ENCODE measurements around the gene POR. TPM values are rescaled to one million over a fixed set of nuclear protein-coding genes. Genes with fewer than 3 reads are reported as not detected.

POR gene
- total and polyA plus RNA-seq, 12 donors = 268 to 1,301 (median 597) TPM

GRCh38 chr7:75891815-75892411 is 23.0 kb upstream of the POR start:
- Histone ChIP-seq H3K9me3 (replicated peaks in 1 of 3) (no peaks in the 10 kb centered on the region), H3K27me3 (no peaks in the 10 kb centered on the region), H3K36me3 (replicated peaks in 1 of 2) (peaks cover 0 to 17% of the 10 kb centered on the region in 2 donors), H3K4me1 (replicated peaks in 1 of 2) (peaks cover 9 to 38% of the 10 kb centered on the region in 2 donors), H3K27ac (peak overlapping the region in 2 of 5 donors; percentile 44 to 54), H3K4me3 (no peak overlapping the region)
- intact Hi-C loops (cut with DNase I) = no loop called here
- no peak for DNase-seq
- TF ChIP-seq CTCF (IDR thresholded peaks at IDR 0.05) (no peak), POLR2A (IDR thresholded peaks at IDR 0.05) (no peak)
- 87 to 96% (median 92%) methylated on average over 7 of the region's 7 CpGs for WGBS, 4 donors

- 60 to 69% (median 67%) methylated on average over 15 of the region's 15 CpGs for WGBS, 4 donors
- Histone ChIP-seq H3K36me3 (replicated peaks in 1 of 2) (peaks cover 0 to 8% of the 10 kb centered on the region in 2 donors), H3K27me3 (no peaks in the 10 kb centered on the region), H3K4me1 (replicated peaks in 1 of 2) (peaks cover 12 to 42% of the 10 kb centered on the region in 2 donors), H3K27ac (peak overlapping the region in 3 of 5 donors; percentile 6 to 78 (median 57)), H3K9me3 (replicated peaks in 1 of 3) (no peaks in the 10 kb centered on the region), H3K4me3 (no peak overlapping the region)
- intact Hi-C loops (cut with DNase I) = no loop called here
- TF ChIP-seq CTCF (IDR thresholded peaks at IDR 0.05) = no peak
- no peak for TF ChIP-seq POLR2A (IDR thresholded peaks at IDR 0.05)
- DNase-seq = peak in 6 of 7 donors; percentile 52 to 70 (median 58)
Measured at GRCh38 chr7:75892634-75893272, 22.2 kb upstream of the POR start.

- Histone ChIP-seq H3K4me3 (no peak overlapping the region), H3K36me3 (replicated peaks in 1 of 2) (no peaks in the 10 kb centered on the region), H3K27me3 (no peaks in the 10 kb centered on the region), H3K4me1 (replicated peaks in 1 of 2) (peaks cover 4 to 18% of the 10 kb centered on the region in 2 donors), H3K27ac (peak overlapping the region in 4 of 5 donors; percentile 16 to 75 (median 62)), H3K9me3 (replicated peaks in 1 of 3) (no peaks in the 10 kb centered on the region)
- WGBS, 4 donors = 27 to 52% (median 42%) methylated on average over 3 to 6 of the region's 6 CpGs
- intact Hi-C loops (cut with DNase I) = no loop called here
- TF ChIP-seq POLR2A (IDR thresholded peaks at IDR 0.05) (no peak), CTCF (IDR thresholded peaks at IDR 0.05) (no peak)
- peak in 2 of 7 donors; percentile 35 to 56 for DNase-seq
Measured at GRCh38 chr7:75896803-75897327, 18.1 kb upstream of the POR start.

- H3K27ac ChIP-seq = no peak overlapping the region
- no peaks in the 10 kb centered on the region for H3K9me3 ChIP-seq (replicated peaks in 1 of 3)
- H3K4me3 ChIP-seq = no peak overlapping the region
- peaks cover 6 to 17% of the 10 kb centered on the region in 2 donors for H3K4me1 ChIP-seq (replicated peaks in 1 of 2)
- no peaks in the 10 kb centered on the region for H3K36me3 ChIP-seq (replicated peaks in 1 of 2)
- no peak for DNase-seq
- TF ChIP-seq CTCF (IDR thresholded peaks at IDR 0.05) (no peak), POLR2A (IDR thresholded peaks at IDR 0.05) (no peak)
- intact Hi-C loops (cut with DNase I) = no loop called here
- H3K27me3 ChIP-seq = no peaks in the 10 kb centered on the region
- WGBS, 4 donors = 79 to 90% (median 87%) methylated on average over 9 of the region's 9 CpGs
Measured at GRCh38 chr7:75900617-75901315, 14.2 kb upstream of the POR start.

Measured in adrenal gland (tissue), 12 donors.